HG02642 (cell line): Measurements from ENCODE around the gene ZNRF1.
A peak's percentile ranks its signal among the peaks of the same experiment; 100 is the strongest.

Experiments used
- ATAC-seq: cut with Tn5 transposase; IDR thresholded peaks from one replicate; pipeline ENCODE4 v1.9.1; 2021; ENCODE audit warnings: mild to moderate bottlenecking; ENCODE audit not compliant: unreplicated experiment, poor library complexity

Gene ZNRF1

GRCh38 chr16:75109732-75110243, 111.0 kb downstream of the ZNRF1 start:
- no peak for ATAC-seq

- peak; percentile 74 for ATAC-seq
These were observed 112.1 kb downstream of the ZNRF1 start for GRCh38 chr16:75110637-75111513.

- ATAC-seq: peak; percentile 12
These were observed 112.7 kb downstream of the ZNRF1 start for GRCh38 chr16:75111514-75111940.

GRCh38 chr16:75111961-75112733, 113.3 kb downstream of the ZNRF1 start:
- no peak for ATAC-seq

- ATAC-seq: no peak
These were observed 114.1 kb downstream of the ZNRF1 start for GRCh38 chr16:75112734-75113491.

GRCh38 chr16:75113541-75114121, 114.8 kb downstream of the ZNRF1 start:
- ATAC-seq: no peak

GRCh38 chr16:75114179-75114945, 115.5 kb downstream of the ZNRF1 start:
- ATAC-seq: no peak

GRCh38 chr16:75114946-75115825, 116.4 kb downstream of the ZNRF1 start:
- no peak for ATAC-seq

GRCh38 chr16:75116081-75116910, 117.5 kb downstream of the ZNRF1 start, which contains the start of gene LDHD:
LDHD (minus strand) TSS chr16:75116780; CDS start chr16:75116720, 60 bp downstream.
- peak; percentile 48 for ATAC-seq

- no peak for ATAC-seq
These were observed 118.1 kb downstream of the ZNRF1 start for GRCh38 chr16:75116911-75117245.

- no peak for ATAC-seq
These were observed 120.2 kb downstream of the ZNRF1 start for GRCh38 chr16:75118943-75119539.

- ATAC-seq: no peak
These were observed 121.4 kb downstream of the ZNRF1 start for GRCh38 chr16:75120253-75120652.

- ATAC-seq: no peak
These were observed 123.2 kb downstream of the ZNRF1 start for GRCh38 chr16:75121949-75122568.

GRCh38 chr16:75122609-75123008, 123.8 kb downstream of the ZNRF1 start:
- no peak for ATAC-seq

GRCh38 chr16:75127713-75128415, 129.0 kb downstream of the ZNRF1 start:
- ATAC-seq: no peak
